Measurements from ENCODE around the gene TMEM26. TPM values are rescaled to one million over a fixed set of nuclear protein-coding genes. Genes with fewer than 3 reads are reported as not detected.

The TMEM26 gene
- total RNA-seq, 4 donors from 2014 or later = 0.03 to 0.07 TPM; not detected in 2

DNA sequence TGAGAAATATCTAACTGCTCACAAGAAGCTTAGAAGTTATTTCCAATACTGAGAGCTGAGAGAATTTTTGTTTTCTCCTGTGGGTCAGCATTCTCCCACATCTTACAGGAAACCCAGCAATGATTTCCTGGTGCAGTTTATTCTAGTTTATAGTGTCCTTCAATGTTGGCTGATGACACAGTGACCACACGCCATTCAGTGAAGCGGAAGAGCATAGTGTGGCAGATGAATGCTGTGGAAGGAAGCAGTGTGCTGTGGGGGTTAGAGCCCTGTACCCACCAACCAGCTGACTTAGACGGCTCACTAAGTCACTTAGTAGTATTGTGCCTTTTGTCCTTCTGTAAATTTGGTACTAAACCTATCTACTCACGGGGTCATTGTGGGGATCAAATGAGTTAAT is 1.4 kb upstream of the TMEM26 start:
- no peak overlapping the region for H3K4me3 ChIP-seq (ENCODE audit: low read depth, poor library complexity, severe bottlenecking)
- TF ChIP-seq, protein P1, sequence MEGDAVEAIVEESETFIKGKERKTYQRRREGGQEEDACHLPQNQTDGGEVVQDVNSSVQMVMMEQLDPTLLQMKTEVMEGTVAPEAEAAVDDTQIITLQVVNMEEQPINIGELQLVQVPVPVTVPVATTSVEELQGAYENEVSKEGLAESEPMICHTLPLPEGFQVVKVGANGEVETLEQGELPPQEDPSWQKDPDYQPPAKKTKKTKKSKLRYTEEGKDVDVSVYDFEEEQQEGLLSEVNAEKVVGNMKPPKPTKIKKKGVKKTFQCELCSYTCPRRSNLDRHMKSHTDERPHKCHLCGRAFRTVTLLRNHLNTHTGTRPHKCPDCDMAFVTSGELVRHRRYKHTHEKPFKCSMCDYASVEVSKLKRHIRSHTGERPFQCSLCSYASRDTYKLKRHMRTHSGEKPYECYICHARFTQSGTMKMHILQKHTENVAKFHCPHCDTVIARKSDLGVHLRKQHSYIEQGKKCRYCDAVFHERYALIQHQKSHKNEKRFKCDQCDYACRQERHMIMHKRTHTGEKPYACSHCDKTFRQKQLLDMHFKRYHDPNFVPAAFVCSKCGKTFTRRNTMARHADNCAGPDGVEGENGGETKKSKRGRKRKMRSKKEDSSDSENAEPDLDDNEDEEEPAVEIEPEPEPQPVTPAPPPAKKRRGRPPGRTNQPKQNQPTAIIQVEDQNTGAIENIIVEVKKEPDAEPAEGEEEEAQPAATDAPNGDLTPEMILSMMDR (IDR thresholded peaks at IDR 0.05) = no peak
- no peak for TF ChIP-seq POLR2A (IDR thresholded peaks at IDR 0.05)
- intact Hi-C loops (cut with DNase I; ENCODE audit: low total_unique reads) = no loop called here
- no peak for DNase-seq (ENCODE audit: low spot score in 2 of 2)
- 71 to 82% methylated on average over 4 of the region's 4 CpGs for WGBS, 2 donors

- H3K4me3 ChIP-seq (ENCODE audit: low read depth, poor library complexity, severe bottlenecking) = no peak overlapping the region
- WGBS, 2 donors = 9 to 28% methylated on average over 26 to 28 of the region's 28 CpGs
- intact Hi-C loops (cut with DNase I; ENCODE audit: low total_unique reads) = no loop called here
- DNase-seq (ENCODE audit: low spot score in 2 of 2) = no peak
- TF ChIP-seq POLR2A (IDR thresholded peaks at IDR 0.05) = no peak
- TF ChIP-seq, protein P1 (IDR thresholded peaks at IDR 0.05) = no peak
Observed at GRCh38 chr10:61452151-61452651, 980 bp downstream of the TMEM26 start.

DNA sequence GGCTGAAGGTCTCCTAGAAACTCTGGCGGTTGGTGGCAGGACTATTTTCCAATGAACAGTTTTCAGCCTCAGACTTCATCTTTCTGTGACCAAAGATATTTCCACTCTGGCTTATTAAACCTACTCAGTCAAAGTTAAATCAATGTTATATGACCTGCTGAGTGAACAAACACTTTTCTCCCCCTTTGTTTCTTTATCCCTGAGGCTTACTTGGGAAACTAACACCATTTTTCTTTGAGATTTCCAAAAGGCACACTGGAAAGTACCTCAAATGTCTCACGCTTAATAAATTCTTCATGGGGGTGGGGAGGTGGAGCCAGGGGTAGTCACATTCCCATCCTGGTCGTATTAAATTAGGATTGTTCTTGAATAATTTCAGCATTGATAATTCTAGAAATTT is 1.8 kb downstream of the TMEM26 start:
- 85 to 87% methylated on average over 3 of the region's 3 CpGs for WGBS, 2 donors
- intact Hi-C loops (cut with DNase I; ENCODE audit: low total_unique reads) = no loop called here
- DNase-seq (ENCODE audit: low spot score in 2 of 2) = no peak
- H3K4me3 ChIP-seq (ENCODE audit: low read depth, poor library complexity, severe bottlenecking) = no peak overlapping the region
- TF ChIP-seq, protein P1 (IDR thresholded peaks at IDR 0.05) = no peak
- no peak for TF ChIP-seq POLR2A (IDR thresholded peaks at IDR 0.05)

DNA sequence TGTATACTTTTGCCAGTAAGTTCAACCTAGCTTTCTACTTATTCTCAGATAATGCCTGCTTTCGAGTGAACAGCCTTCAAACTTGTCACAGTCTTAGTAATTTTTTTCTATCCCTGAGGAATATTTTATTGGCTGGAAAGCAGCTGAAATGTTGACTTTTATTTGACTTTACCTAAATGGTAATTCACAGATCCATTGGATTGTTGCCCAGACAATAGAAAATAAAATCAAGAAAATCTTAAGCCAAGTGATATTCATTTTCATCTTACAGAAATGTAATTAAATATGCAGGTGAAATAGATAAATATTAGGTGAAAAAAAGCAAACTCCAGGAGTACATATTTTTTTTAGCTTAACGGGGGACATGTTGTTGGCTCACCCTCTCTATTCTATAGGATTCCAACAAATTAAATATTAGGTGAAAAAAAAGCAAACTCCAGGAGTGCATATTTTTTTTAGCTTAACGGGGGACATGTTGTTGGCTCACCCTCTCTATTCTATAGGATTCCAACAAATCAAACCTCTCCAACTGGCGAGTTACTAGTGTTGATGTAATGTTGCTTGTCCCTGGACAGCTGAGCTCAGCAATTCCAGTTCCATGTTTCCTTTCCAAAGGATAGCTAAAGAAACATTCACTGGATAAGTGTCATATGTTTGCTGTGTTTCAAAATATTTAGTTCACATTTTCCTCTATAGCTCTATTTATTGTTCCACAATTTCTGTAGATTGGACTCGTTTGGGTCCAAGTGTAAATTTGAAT is 4.2 kb downstream of the TMEM26 start:
- H3K4me3 ChIP-seq (ENCODE audit: low read depth, poor library complexity, severe bottlenecking) = no peak overlapping the region
- TF ChIP-seq, protein P1 (IDR thresholded peaks at IDR 0.05) = no peak
- no peak for TF ChIP-seq POLR2A (IDR thresholded peaks at IDR 0.05)
- WGBS, 2 donors = 58 to 66% methylated on average over 5 of the region's 5 CpGs
- intact Hi-C loops (cut with DNase I; ENCODE audit: low total_unique reads) = no loop called here
- no peak for DNase-seq (ENCODE audit: low spot score in 2 of 2)

GRCh38 chr10:61448091-61448490 is 5.1 kb downstream of the TMEM26 start:
- DNase-seq (ENCODE audit: low spot score in 2 of 2) = no peak
- 85 to 87% methylated on average over 3 of the region's 3 CpGs for WGBS, 2 donors
- intact Hi-C loops (cut with DNase I; ENCODE audit: low total_unique reads) = no loop called here
- TF ChIP-seq, protein P1 (IDR thresholded peaks at IDR 0.05) = no peak
- no peak for TF ChIP-seq POLR2A (IDR thresholded peaks at IDR 0.05)
- H3K4me3 ChIP-seq (ENCODE audit: low read depth, poor library complexity, severe bottlenecking) = no peak overlapping the region
